PC-9 (cell line): ENCODE results near the gene E2F3.

Source experiments
- EZH2 ChIP-seq: fragments of 200-600 bp; sonication (generic); IDR thresholded peaks from 2 replicates; pipeline ENCODE4 v1.8.0; 2017; ENCODE audit warnings: antibody characterized with exemption, low read depth
- TF ChIP-seq, protein P1 (sequence below): fragments of 200-600 bp; sonication (generic); conservative IDR thresholded peaks from 2 replicates; pipeline ENCODE4 v1.6.1; 2017; ENCODE audit warnings: mixed run types, antibody characterized with exemption, mild to moderate bottlenecking, moderate library complexity

DNA sequence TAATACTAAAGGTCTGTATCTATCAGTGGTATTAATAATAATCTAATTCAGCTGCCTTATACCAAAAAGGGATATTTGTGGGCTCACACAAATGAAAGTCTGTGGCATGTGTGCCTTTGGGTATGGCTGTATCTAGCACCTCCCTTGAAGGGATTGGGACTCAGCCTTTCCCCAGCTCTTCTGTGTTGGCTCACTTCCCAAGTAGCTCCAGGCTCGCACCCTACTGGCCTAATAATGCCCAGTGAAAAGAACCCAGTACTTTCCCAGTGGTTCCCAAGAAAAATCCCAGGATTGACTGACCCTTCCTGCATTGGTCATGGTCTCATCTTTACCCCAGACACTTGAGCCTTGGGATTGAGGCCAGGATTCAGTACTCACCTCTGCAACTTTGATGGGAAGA is 71.8 kb downstream of the E2F3 start:
- TF ChIP-seq, protein P1, sequence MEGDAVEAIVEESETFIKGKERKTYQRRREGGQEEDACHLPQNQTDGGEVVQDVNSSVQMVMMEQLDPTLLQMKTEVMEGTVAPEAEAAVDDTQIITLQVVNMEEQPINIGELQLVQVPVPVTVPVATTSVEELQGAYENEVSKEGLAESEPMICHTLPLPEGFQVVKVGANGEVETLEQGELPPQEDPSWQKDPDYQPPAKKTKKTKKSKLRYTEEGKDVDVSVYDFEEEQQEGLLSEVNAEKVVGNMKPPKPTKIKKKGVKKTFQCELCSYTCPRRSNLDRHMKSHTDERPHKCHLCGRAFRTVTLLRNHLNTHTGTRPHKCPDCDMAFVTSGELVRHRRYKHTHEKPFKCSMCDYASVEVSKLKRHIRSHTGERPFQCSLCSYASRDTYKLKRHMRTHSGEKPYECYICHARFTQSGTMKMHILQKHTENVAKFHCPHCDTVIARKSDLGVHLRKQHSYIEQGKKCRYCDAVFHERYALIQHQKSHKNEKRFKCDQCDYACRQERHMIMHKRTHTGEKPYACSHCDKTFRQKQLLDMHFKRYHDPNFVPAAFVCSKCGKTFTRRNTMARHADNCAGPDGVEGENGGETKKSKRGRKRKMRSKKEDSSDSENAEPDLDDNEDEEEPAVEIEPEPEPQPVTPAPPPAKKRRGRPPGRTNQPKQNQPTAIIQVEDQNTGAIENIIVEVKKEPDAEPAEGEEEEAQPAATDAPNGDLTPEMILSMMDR, result no peak
- TF ChIP-seq EZH2, result no peak
